A549 (cell line): ENCODE measurements around the gene S100A4. TPM values are rescaled to one million over a fixed set of nuclear protein-coding genes. Genes with fewer than 3 reads are reported as not detected.

ENCODE experiments used
- ATAC-seq, 2 experiments: fragments of 200-7000 bp in 1 of 2; fragments of >200 bp in 1 of 2; cut with Nextera tagmentation in 1 of 2; cut with Tn5 transposase in 1 of 2; 3 replicates each; pipeline versions ENCODE4 v1.8.0 to v1.9.1; 2018 to 2020; ENCODE audit warnings: mild to moderate bottlenecking in 1 of 2, moderate library complexity in 1 of 2
- CTCF ChIA-PET: fragments of 300-600 bp; sonication (Branson Sonifier 250); formaldehyde crosslinking; extraction: SDS; loops from one replicate; lab custom pipeline; 2021; ENCODE audit warnings: antibody characterized with exemption, inconsistent platforms; lab: Yijun Ruan, JAX
- POLR2A ChIA-PET: fragments of 350-600 bp; formaldehyde crosslinking; extraction: SDS; loops from one replicate; lab custom pipeline; 2021; ENCODE audit warnings: antibody characterized with exemption, inconsistent platforms; lab: Yijun Ruan, JAX
- DNase-seq, 2 experiments: peaks; one replicate each; pipeline versions ENCODE4 v3.0.0 to v3.0.0-alpha.2; 2011 to 2016; ENCODE audit warnings: low read depth in 1 of 2, low spot score in 1 of 2
- FAIRE-seq: peaks from 2 replicates; lab custom pipeline; 2011; peaks lifted over from hg19 to GRCh38; lab: Jason Lieb, UNC
- H3K27ac ChIP-seq, 2 experiments: fragments of >200 bp; sonication (Bioruptor Twin); formaldehyde crosslinking; 3 replicates each; pipeline ENCODE4 v1.5.1; 2016 to 2017
- H3K4me1 ChIP-seq: fragments of >200 bp; sonication (Bioruptor Twin); formaldehyde crosslinking; 3 replicates; pipeline ENCODE4 v1.6.1; 2016
- H3K4me2 ChIP-seq: fragments of >200 bp; sonication (Bioruptor Twin); formaldehyde crosslinking; 3 replicates; pipeline ENCODE4 v1.6.1; 2016
- H3K4me3 ChIP-seq: fragments of >200 bp; sonication (Bioruptor Twin); formaldehyde crosslinking; 3 replicates; pipeline ENCODE4 v1.5.1; 2016
- H3K9me3 ChIP-seq: fragments of >200 bp; sonication (Bioruptor Twin); formaldehyde crosslinking; 3 replicates; pipeline ENCODE4 v1.6.1; 2016
- BHLHE40 ChIP-seq: IDR thresholded peaks from 2 replicates; pipeline ENCODE4 v1.6.1; 2012; ENCODE audit warnings: low read depth, low read length, inconsistent platforms
- CEBPB ChIP-seq, 2 experiments: fragments of >200 bp in 1 of 2; sonication (Bioruptor Twin) in 1 of 2; formaldehyde crosslinking in 1 of 2; IDR thresholded peaks; 2 replicates each; pipeline ENCODE4 v1.6.1; 2012 to 2016
- CHD2 ChIP-seq: fragments of 150-350 bp; IDR thresholded peaks from 2 replicates; pipeline ENCODE4 v1.6.1; 2014; ENCODE audit warnings: low read length; ENCODE audit not compliant: partially characterized antibody
- EP300 ChIP-seq, 2 experiments: fragments of >200 bp; sonication (Bioruptor Twin); formaldehyde crosslinking; IDR thresholded peaks; 2 replicates in 1 of 2; 3 replicates in 1 of 2; pipeline ENCODE4 v1.6.1; 2016 to 2017
- FOSL2 ChIP-seq, 2 experiments: fragments of 450-650 bp in 1 of 2; fragments of >200 bp in 1 of 2; sonication (Bioruptor Twin) in 1 of 2; formaldehyde crosslinking; IDR thresholded peaks; 2 replicates each; pipeline versions ENCODE4 v1.5.0 to v1.6.1; 2016 to 2020; ENCODE audit warnings: mild to moderate bottlenecking in 1 of 2, moderate library complexity in 1 of 2
- FOXS1 ChIP-seq: fragments of 250-450 bp; sonication (Bioruptor Pico); IDR thresholded peaks from 2 replicates; pipeline ENCODE4 v1.5.0; 2020; ENCODE audit warnings: mild to moderate bottlenecking, moderate library complexity
- GATA3 ChIP-seq: IDR thresholded peaks from 2 replicates; pipeline ENCODE4 v1.6.1; 2012; ENCODE audit warnings: borderline replicate concordance
- HEYL ChIP-seq: fragments of 250-450 bp; sonication (Bioruptor Pico); IDR thresholded peaks from 2 replicates; pipeline ENCODE4 v1.8.0; 2021; ENCODE audit warnings: mild to moderate bottlenecking, moderate library complexity
- HOXA7 ChIP-seq: fragments of 250-450 bp; sonication (Bioruptor Pico); IDR thresholded peaks from 2 replicates; pipeline ENCODE4 v1.5.0; 2020; ENCODE audit warnings: mild to moderate bottlenecking, moderate library complexity
- HOXB5 ChIP-seq: fragments of 250-450 bp; sonication (Bioruptor Pico); IDR thresholded peaks from 2 replicates; pipeline ENCODE4 v1.5.0; 2020; ENCODE audit warnings: mild to moderate bottlenecking, moderate library complexity
- JUN ChIP-seq, 2 experiments: fragments of >200 bp; sonication (Bioruptor Twin); formaldehyde crosslinking; IDR thresholded peaks; 2 replicates in 1 of 2; 3 replicates in 1 of 2; pipeline ENCODE4 v1.6.1; 2016 to 2017
- NPAS2 ChIP-seq: fragments of 250-450 bp; sonication (Bioruptor Pico); IDR thresholded peaks from 2 replicates; pipeline ENCODE4 v1.8.0; 2022; ENCODE audit warnings: mild to moderate bottlenecking, moderate library complexity, borderline replicate concordance
- PHF8 ChIP-seq: fragments of 200-600 bp; sonication (generic); IDR thresholded peaks from 2 replicates; pipeline ENCODE4 v1.6.1; 2016; ENCODE audit warnings: low read depth, mild to moderate bottlenecking, antibody characterized with exemption, moderate library complexity, borderline replicate concordance
- POLR2A ChIP-seq: IDR thresholded peaks from 2 replicates; pipeline ENCODE4 v1.6.1; 2012; ENCODE audit warnings: mild to moderate bottlenecking, low read length
- RAD21 ChIP-seq, 2 experiments: fragments of >200 bp in 1 of 2; sonication (Bioruptor Twin) in 1 of 2; formaldehyde crosslinking in 1 of 2; IDR thresholded peaks in 1 of 2; conservative IDR thresholded peaks in 1 of 2; 2 replicates in 1 of 2; 3 replicates in 1 of 2; pipeline ENCODE4 v1.6.1; 2012 to 2018; ENCODE audit warnings: inconsistent platforms in 1 of 2
- ZNF302 ChIP-seq: fragments of 250-450 bp; sonication (Bioruptor Pico); IDR thresholded peaks from 2 replicates; pipeline ENCODE4 v1.9.0; 2021; ENCODE audit warnings: inconsistent platforms, mild to moderate bottlenecking, moderate library complexity
- WGBS: methylation state at CpG from one replicate; pipeline ENCODE4 v1.1.6; 2017; ENCODE audit errors: missing lambda C conversion rate; 5-methylcytosine and 5-hydroxymethylcytosine counted together
- polyA plus RNA-seq, 4 experiments: library from polyadenylated mRNA; depleted of rRNA in 3 of 4; stranded (reverse); fragments of >200 nt; fragmentation: RNase III in 1 of 4; extraction: RNeasy Plus Mini Kit Qiagen cat#74134 plus additional on column Dnase treatment in 1 of 4; gene quantifications; 2 replicates in 3 of 4; 3 replicates in 1 of 4; pipeline ENCODE4 v1.2.3, GENCODE V29; 2011 to 2017
- TF ChIP-seq, protein P1 (sequence below): fragments of 250-450 bp; sonication (Bioruptor Pico); IDR thresholded peaks from 2 replicates; pipeline ENCODE4 v1.5.0; 2020; ENCODE audit warnings: low read depth, mild to moderate bottlenecking, moderate library complexity
- TF ChIP-seq, protein P2 (sequence below): IDR thresholded peaks from 2 replicates; pipeline ENCODE4 v1.6.1; 2012
- TF ChIP-seq, protein P3 (sequence below): fragments of 450-650 bp; IDR thresholded peaks from 2 replicates; pipeline ENCODE4 v1.6.1; 2014; ENCODE audit warnings: antibody characterized with exemption
- TF ChIP-seq, protein P4 (sequence below): fragments of >200 bp; sonication (Bioruptor Twin); formaldehyde crosslinking; IDR thresholded peaks from 3 replicates; pipeline ENCODE4 v1.6.1; 2016
- TF ChIP-seq, protein P5 (sequence below): IDR thresholded peaks from 2 replicates; pipeline ENCODE4 v1.6.1; 2012; ENCODE audit warnings: low read depth, borderline replicate concordance

S100A4 gene
- polyA plus RNA-seq, 2 of the 4 experiments (the other 2 are of a cell fraction): 590 to 2,584 TPM

DNA sequence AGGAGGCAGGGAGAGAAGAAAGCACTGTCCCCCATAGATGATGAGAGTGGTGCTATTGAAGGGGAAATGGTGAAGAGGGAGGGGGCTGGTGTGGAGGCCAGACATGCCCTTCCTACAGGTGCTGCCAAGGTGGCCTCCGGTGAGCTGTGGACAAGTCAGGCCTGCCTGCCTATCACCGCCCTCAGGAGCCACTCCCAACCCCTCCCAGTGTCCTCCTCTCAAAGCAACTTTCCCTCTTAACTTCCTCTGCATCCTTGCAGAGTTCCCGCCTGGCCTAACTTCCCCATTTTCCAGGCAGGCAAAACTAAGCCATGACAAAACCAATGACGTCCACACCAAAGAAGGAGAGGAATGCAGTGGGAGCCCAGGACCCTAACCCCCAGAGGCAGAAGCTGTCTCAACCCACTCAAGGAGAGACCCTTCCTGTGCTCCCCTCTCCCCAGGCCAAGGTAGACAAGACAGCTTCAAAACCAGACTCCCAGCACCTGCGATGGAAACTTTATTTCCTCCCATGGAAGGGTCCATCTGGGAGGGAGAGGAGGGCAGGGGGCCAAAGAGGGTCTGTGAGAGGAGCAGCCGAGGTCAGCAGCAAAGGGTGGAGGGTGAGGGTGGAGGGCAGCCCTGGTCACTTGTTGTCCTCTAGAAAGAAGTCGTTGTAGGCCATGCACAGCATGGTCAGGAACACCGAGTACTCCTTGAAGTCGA is 8.8 kb downstream of the S100A4 start:
- H3K4me3 ChIP-seq: peak overlapping the region; percentile 68
- WGBS: 74% methylated on average over 9 of the region's 9 CpGs
- H3K27ac ChIP-seq: peak overlapping the region; percentile 98 to 100
- peak; percentile 11; the same call in 1 of the 2 replicates for TF ChIP-seq POLR2A
- TF ChIP-seq PHF8: no peak
- no peak for TF ChIP-seq ZNF302 (CRISPR knock-in tag)
- DNase-seq (peak in 1 of 2 experiments; percentile 64), FAIRE-seq (no peak), ATAC-seq (no peak)
- POLR2A ChIA-PET: interaction anchor here (1.3 to 7.0 kb wide), 5 partner anchors 9 to 122 kb away, joined by 3 to 114 read pairs (median 96); partner anchors contain the start of genes CHTOP, S100A2, S100A3 and S100A4
- CTCF ChIA-PET: interaction anchor here (0.6 to 18.2 kb wide), 7 partner anchors 8 to 441 kb away, joined by 3 to 471 read pairs (median 110); partner anchors contain the start of genes JTB, S100A1, S100A13 and S100A2
- no peaks in the 10 kb centered on the region for H3K9me3 ChIP-seq
- peak overlapping the region; percentile 97 for H3K4me2 ChIP-seq
- peaks cover 51% of the 10 kb centered on the region for H3K4me1 ChIP-seq

DNA sequence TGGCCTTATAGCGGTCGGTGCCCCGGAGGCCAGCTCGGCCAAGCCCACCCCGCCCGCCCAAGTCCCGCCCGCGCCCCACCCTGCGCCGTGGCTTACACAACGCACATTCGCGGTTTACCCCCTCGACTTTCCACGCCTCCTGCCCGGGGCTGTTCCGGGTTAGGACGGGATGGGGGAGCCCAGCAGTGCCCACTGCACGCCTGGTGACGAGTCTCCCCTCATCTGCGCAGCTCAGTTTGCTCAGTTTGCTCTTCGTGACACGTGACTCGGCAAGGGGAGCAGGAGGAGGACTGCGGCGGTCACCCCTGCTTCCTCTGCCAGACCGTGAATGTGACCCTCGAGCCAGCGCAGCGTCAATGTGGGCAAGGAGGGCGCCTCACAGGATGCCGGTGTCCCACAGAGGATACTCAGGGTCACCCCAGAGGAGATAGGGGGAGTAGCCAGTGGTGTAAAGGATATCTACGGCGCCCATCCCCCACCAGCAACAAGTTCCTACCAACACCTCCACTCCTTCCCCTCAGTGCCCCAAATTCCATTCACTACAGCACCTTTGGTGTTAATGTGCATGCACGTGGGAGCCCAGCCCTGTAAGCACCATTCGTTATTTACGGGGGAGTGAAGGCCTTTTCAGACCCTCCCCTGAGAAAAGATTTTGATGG is 9.5 kb downstream of the S100A4 start:
- H3K4me1 ChIP-seq: peaks cover 45% of the 10 kb centered on the region
- ChIA-PET POLR2A (interaction anchor here (0.6 to 7.0 kb wide), 13 partner anchors 10 to 454 kb away, joined by 3 to 114 read pairs (median 6); partner anchors contain the start of genes CHTOP, RPS27, S100A13 and S100A16), CTCF (interaction anchor here (0.6 to 18.2 kb wide), 12 partner anchors 9 to 441 kb away, joined by 3 to 471 read pairs (median 74); partner anchors contain the start of genes JTB, S100A1, S100A13 and S100A2)
- H3K27ac ChIP-seq: peak overlapping the region; percentile 98 to 100
- H3K4me2 ChIP-seq: peak overlapping the region; percentile 97
- H3K4me3 ChIP-seq: peak overlapping the region; percentile 68
- H3K9me3 ChIP-seq: no peaks in the 10 kb centered on the region
- DNase-seq (peak; percentile 85 to 94), FAIRE-seq (no peak), ATAC-seq (peak; percentile 45 to 69)
- TF ChIP-seq RAD21 (conservative IDR thresholded peaks at IDR 0.05 in 1 of 2, IDR thresholded peaks at IDR 0.05 in 1 of 2) (peak in 1 of 2 experiments; percentile 9; a peak in 2 of 5 replicates), BHLHE40 (peak; percentile 56), CEBPB (IDR thresholded peaks at IDR 0.05) (peak; percentile 18 to 76; a peak in 2 of 4 replicates), JUN (IDR thresholded peaks at IDR 0.05) (peak; percentile 60 to 80; a peak in 3 of 5 replicates), HOXB5 (CRISPR knock-in tag) (peak; percentile 70; the same call in 1 of the 2 replicates), POLR2A (no peak), FOSL2 (IDR thresholded peaks at IDR 0.05) (no peak; the same call in 1 of the 2 replicates), FOSL2 (CRISPR knock-in tag; IDR thresholded peaks at IDR 0.05) (peak; percentile 43; the same call in 1 of the 2 replicates), EP300 (IDR thresholded peaks at IDR 0.05) (peak in 1 of 2 experiments; percentile 45; a peak in 2 of 5 replicates), GATA3 (peak; percentile 49; the same call in 1 of the 2 replicates), HOXA7 (CRISPR knock-in tag) (peak; percentile 17; the same call in 1 of the 2 replicates), NPAS2 (CRISPR knock-in tag) (peak; percentile 82), ZNF302 (CRISPR knock-in tag) (no peak), HEYL (CRISPR knock-in tag) (no peak), CHD2 (no peak), FOXS1 (CRISPR knock-in tag) (no peak)
- TF ChIP-seq, protein P1, sequence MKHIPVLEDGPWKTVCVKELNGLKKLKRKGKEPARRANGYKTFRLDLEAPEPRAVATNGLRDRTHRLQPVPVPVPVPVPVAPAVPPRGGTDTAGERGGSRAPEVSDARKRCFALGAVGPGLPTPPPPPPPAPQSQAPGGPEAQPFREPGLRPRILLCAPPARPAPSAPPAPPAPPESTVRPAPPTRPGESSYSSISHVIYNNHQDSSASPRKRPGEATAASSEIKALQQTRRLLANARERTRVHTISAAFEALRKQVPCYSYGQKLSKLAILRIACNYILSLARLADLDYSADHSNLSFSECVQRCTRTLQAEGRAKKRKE (CRISPR knock-in tag): no peak
- TF ChIP-seq, protein P2, sequence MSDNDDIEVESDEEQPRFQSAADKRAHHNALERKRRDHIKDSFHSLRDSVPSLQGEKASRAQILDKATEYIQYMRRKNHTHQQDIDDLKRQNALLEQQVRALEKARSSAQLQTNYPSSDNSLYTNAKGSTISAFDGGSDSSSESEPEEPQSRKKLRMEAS: peak; percentile 93
- TF ChIP-seq, protein P3, sequence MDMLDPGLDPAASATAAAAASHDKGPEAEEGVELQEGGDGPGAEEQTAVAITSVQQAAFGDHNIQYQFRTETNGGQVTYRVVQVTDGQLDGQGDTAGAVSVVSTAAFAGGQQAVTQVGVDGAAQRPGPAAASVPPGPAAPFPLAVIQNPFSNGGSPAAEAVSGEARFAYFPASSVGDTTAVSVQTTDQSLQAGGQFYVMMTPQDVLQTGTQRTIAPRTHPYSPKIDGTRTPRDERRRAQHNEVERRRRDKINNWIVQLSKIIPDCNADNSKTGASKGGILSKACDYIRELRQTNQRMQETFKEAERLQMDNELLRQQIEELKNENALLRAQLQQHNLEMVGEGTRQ: peak; percentile 91
- TF ChIP-seq, protein P4, sequence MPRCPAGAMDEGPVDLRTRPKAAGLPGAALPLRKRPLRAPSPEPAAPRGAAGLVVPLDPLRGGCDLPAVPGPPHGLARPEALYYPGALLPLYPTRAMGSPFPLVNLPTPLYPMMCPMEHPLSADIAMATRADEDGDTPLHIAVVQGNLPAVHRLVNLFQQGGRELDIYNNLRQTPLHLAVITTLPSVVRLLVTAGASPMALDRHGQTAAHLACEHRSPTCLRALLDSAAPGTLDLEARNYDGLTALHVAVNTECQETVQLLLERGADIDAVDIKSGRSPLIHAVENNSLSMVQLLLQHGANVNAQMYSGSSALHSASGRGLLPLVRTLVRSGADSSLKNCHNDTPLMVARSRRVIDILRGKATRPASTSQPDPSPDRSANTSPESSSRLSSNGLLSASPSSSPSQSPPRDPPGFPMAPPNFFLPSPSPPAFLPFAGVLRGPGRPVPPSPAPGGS: peak; percentile 80
- TF ChIP-seq, protein P5, sequence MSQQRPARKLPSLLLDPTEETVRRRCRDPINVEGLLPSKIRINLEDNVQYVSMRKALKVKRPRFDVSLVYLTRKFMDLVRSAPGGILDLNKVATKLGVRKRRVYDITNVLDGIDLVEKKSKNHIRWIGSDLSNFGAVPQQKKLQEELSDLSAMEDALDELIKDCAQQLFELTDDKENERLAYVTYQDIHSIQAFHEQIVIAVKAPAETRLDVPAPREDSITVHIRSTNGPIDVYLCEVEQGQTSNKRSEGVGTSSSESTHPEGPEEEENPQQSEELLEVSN: peak; percentile 69
- 7% methylated on average over 17 of the region's 38 CpGs for WGBS
